IMR-90 (cell line): ENCODE measurements around the gene HEXD. TPM values are rescaled to one million over a fixed set of nuclear protein-coding genes. Genes with fewer than 3 reads are reported as not detected.

ENCODE experiments used
- ATAC-seq: fragments of 200-7000 bp; cut with Tn5 transposase; 2 replicates; pipeline ENCODE4 v1.9.1; 2020; ENCODE audit warnings: low read depth, mild to moderate bottlenecking, moderate library complexity
- BruUV-seq: library from RNA; stranded (reverse); fragments of 400-500 nt; replicated peaks from 2 replicates; lab custom pipeline; 2021; lab: Mats Ljungman, UMichigan
- CTCF ChIA-PET: fragments of 300-600 bp; formaldehyde crosslinking; extraction: SDS; loops from one replicate; lab custom pipeline; 2021; ENCODE audit warnings: antibody characterized with exemption; lab: Yijun Ruan, JAX
- POLR2A ChIA-PET: fragments of 300-600 bp; sonication (Branson Sonifier 250); formaldehyde crosslinking; loops from one replicate; lab custom pipeline; 2022; ENCODE audit warnings: antibody characterized with exemption; ENCODE audit not compliant: unreplicated experiment; lab: Charles Lee
- DNase-seq: peaks from one replicate; pipeline ENCODE4 v3.0.0; 2013
- H2AFZ ChIP-seq: replicated peaks from 2 replicates; pipeline ENCODE3; 2013; ENCODE audit warnings: low read length, mild to moderate bottlenecking; ENCODE audit not compliant: poor library complexity
- H2AK5ac ChIP-seq: 2 replicates; pipeline ENCODE4 v1.6.1; 2013; ENCODE audit warnings: low read depth, low read length, inconsistent platforms
- H2AK9ac ChIP-seq: replicated peaks from 2 replicates; pipeline ENCODE3; 2013; ENCODE audit warnings: mild to moderate bottlenecking, low read depth, low read length, moderate library complexity; ENCODE audit not compliant: poor library complexity
- H2BK120ac ChIP-seq: 2 replicates; pipeline ENCODE4 v1.6.1; 2013; ENCODE audit warnings: low read depth, low read length, inconsistent platforms
- H2BK15ac ChIP-seq: 3 replicates; pipeline ENCODE4 v1.6.1; 2013; ENCODE audit warnings: low read depth, low read length, inconsistent platforms
- H2BK20ac ChIP-seq: 2 replicates; pipeline ENCODE4 v1.6.1; 2013; ENCODE audit warnings: low read depth, mild to moderate bottlenecking, inconsistent platforms, low read length, moderate library complexity
- H2BK5ac ChIP-seq: 2 replicates; pipeline ENCODE4 v1.6.1; 2013; ENCODE audit warnings: mild to moderate bottlenecking, low read depth, low read length, inconsistent platforms; ENCODE audit not compliant: poor library complexity, severe bottlenecking
- H3K14ac ChIP-seq: replicated peaks from 2 replicates; pipeline ENCODE4 v1.6.1; 2013; ENCODE audit warnings: low read depth, low read length, inconsistent platforms
- H3K18ac ChIP-seq: 2 replicates; pipeline ENCODE4 v1.6.1; 2013; ENCODE audit warnings: low read depth, low read length, control low read depth
- H3K23ac ChIP-seq: 2 replicates; pipeline ENCODE4 v1.6.1; 2013; ENCODE audit warnings: low read depth, low read length, inconsistent platforms
- H3K27ac ChIP-seq: 2 replicates; pipeline ENCODE4 v1.5.1; 2013; ENCODE audit warnings: mild to moderate bottlenecking, control low read depth, low read length; ENCODE audit not compliant: insufficient read depth
- H3K27me3 ChIP-seq: 2 replicates; pipeline ENCODE4 v1.6.1; 2013; ENCODE audit warnings: low read length; ENCODE audit not compliant: control insufficient read depth, insufficient read depth
- H3K36me3 ChIP-seq: 2 replicates; pipeline ENCODE4 v1.6.1; 2013; ENCODE audit warnings: low read length, mixed read lengths; ENCODE audit not compliant: control insufficient read depth, insufficient read depth
- H3K4ac ChIP-seq: 2 replicates; pipeline ENCODE4 v1.6.1; 2013; ENCODE audit warnings: low read depth, low read length, inconsistent platforms
- H3K4me1 ChIP-seq: 2 replicates; pipeline ENCODE4 v1.6.1; 2013; ENCODE audit warnings: low read length, mixed read lengths; ENCODE audit not compliant: control insufficient read depth, insufficient read depth
- H3K4me2 ChIP-seq: 2 replicates; pipeline ENCODE4 v1.6.1; 2013; ENCODE audit warnings: low read depth, mild to moderate bottlenecking, control low read depth, low read length, moderate library complexity
- H3K4me3 ChIP-seq: 2 replicates; pipeline ENCODE4 v1.5.1; 2013; ENCODE audit warnings: low read depth, mild to moderate bottlenecking, control low read depth, low read length, moderate library complexity; ENCODE audit not compliant: insufficient read depth
- H3K56ac ChIP-seq: 2 replicates; pipeline ENCODE4 v1.6.1; 2013; ENCODE audit warnings: low read length, inconsistent platforms; ENCODE audit not compliant: insufficient read depth; ENCODE audit errors: extremely low read depth
- H3K79me1 ChIP-seq, 2 experiments: 2 replicates each; pipeline ENCODE4 v1.6.1; 2013; ENCODE audit warnings: low read length in 2 of 2, inconsistent platforms in 1 of 2, low read depth in 1 of 2
- H3K9ac ChIP-seq: 2 replicates; pipeline ENCODE4 v1.6.1; 2013; ENCODE audit warnings: low read depth, low read length, control low read depth
- H3K9me1 ChIP-seq: 2 replicates; pipeline ENCODE4 v1.6.1; 2013; ENCODE audit warnings: low read length, inconsistent platforms; ENCODE audit not compliant: insufficient read depth
- H3K9me3 ChIP-seq: 2 replicates; pipeline ENCODE4 v1.6.1; 2013; ENCODE audit warnings: low read length; ENCODE audit not compliant: control insufficient read depth, insufficient read depth
- H4K20me1 ChIP-seq: 2 replicates; pipeline ENCODE4 v1.6.1; 2013; ENCODE audit warnings: low read length, inconsistent platforms; ENCODE audit not compliant: insufficient read depth
- H4K5ac ChIP-seq: 2 replicates; pipeline ENCODE4 v1.6.1; 2013; ENCODE audit warnings: mild to moderate bottlenecking, low read depth, low read length, control low read depth
- H4K8ac ChIP-seq, 2 experiments: 2 replicates each; pipeline ENCODE4 v1.6.1; 2013; ENCODE audit warnings: low read depth in 2 of 2, low read length in 2 of 2, control low read depth in 1 of 2, inconsistent platforms in 1 of 2
- H4K91ac ChIP-seq: 2 replicates; pipeline ENCODE4 v1.6.1; 2013; ENCODE audit warnings: low read depth, low read length, inconsistent platforms; ENCODE audit not compliant: insufficient read depth
- BHLHE40 ChIP-seq: fragments of 150-350 bp; IDR thresholded peaks from 2 replicates; pipeline ENCODE4 v1.6.1; 2016; ENCODE audit warnings: mild to moderate bottlenecking, low read depth, low read length
- CEBPB ChIP-seq: IDR thresholded peaks from 2 replicates; pipeline ENCODE4 v1.6.1; 2012; ENCODE audit warnings: low read depth, low read length, improper control_type of control experiment
- CHD1 ChIP-seq: IDR thresholded peaks from 2 replicates; pipeline ENCODE4 v1.6.1; 2012; ENCODE audit warnings: low read depth, low read length, improper control_type of control experiment
- CTCF ChIP-seq: conservative IDR thresholded peaks from 2 replicates; pipeline ENCODE4 v1.5.1; 2012; ENCODE audit warnings: mild to moderate bottlenecking, low read depth, low read length, improper control_type of control experiment
- ELK1 ChIP-seq: fragments of 150-350 bp; IDR thresholded peaks from 2 replicates; pipeline ENCODE4 v1.6.1; 2016; ENCODE audit warnings: low read depth, mild to moderate bottlenecking, low read length, moderate library complexity, borderline replicate concordance
- FOS ChIP-seq: fragments of 150-350 bp; IDR thresholded peaks from 2 replicates; pipeline ENCODE4 v1.6.1; 2016; ENCODE audit warnings: low read depth, low read length
- MAFK ChIP-seq: IDR thresholded peaks from 2 replicates; pipeline ENCODE4 v1.6.1; 2012; ENCODE audit warnings: low read depth, low read length, improper control_type of control experiment
- MXI1 ChIP-seq: IDR thresholded peaks from 2 replicates; pipeline ENCODE4 v1.6.1; 2012; ENCODE audit warnings: low read depth, mild to moderate bottlenecking, low read length, moderate library complexity, borderline replicate concordance
- NFE2L2 ChIP-seq: fragments of 150-350 bp; IDR thresholded peaks from 2 replicates; pipeline ENCODE4 v1.6.1; 2016; ENCODE audit warnings: low read depth, mild to moderate bottlenecking, low read length
- POLR2A ChIP-seq: IDR thresholded peaks from 2 replicates; pipeline ENCODE4 v1.6.1; 2012; ENCODE audit warnings: mild to moderate bottlenecking, low read depth, low read length
- RAD21 ChIP-seq: IDR thresholded peaks from 2 replicates; pipeline ENCODE4 v1.6.1; 2012; ENCODE audit warnings: low read length, improper control_type of control experiment
- RCOR1 ChIP-seq: IDR thresholded peaks from 2 replicates; pipeline ENCODE4 v1.6.1; 2012; ENCODE audit warnings: mild to moderate bottlenecking, low read length, improper control_type of control experiment; ENCODE audit not compliant: insufficient replicate concordance
- RFX5 ChIP-seq: IDR thresholded peaks from 2 replicates; pipeline ENCODE4 v1.8.0; 2012; ENCODE audit warnings: low read depth, mild to moderate bottlenecking, low read length, moderate library complexity
- SMC3 ChIP-seq: fragments of 150-350 bp; IDR thresholded peaks from 2 replicates; pipeline ENCODE4 v1.6.1; 2016; ENCODE audit warnings: low read depth, mild to moderate bottlenecking, antibody characterized with exemption, low read length, moderate library complexity
- USF2 ChIP-seq: fragments of 150-350 bp; IDR thresholded peaks from 2 replicates; pipeline ENCODE4 v1.6.1; 2017; ENCODE audit warnings: mild to moderate bottlenecking, antibody characterized with exemption, low read length, low read depth
- WGBS, 2 experiments: methylation state at CpG; one replicate each; pipeline versions ENCODE4 v1.1.5 to v1.1.7; 2013; ENCODE audit warnings: missing lambda C conversion rate in 2 of 2; ENCODE audit not compliant: insufficient read length in 1 of 2; ENCODE audit errors: extremely low coverage in 2 of 2; 5-methylcytosine and 5-hydroxymethylcytosine counted together
- dilution Hi-C: fragments of 300-500 bp; cut with HindIII; formaldehyde crosslinking; loops from one replicate; pipeline ENCODE4 v1.14.3; 2018; ENCODE audit warnings: low sequenced_read_pairs; ENCODE audit not compliant: unreplicated experiment
- in situ Hi-C: fragments of 300-500 bp; cut with MboI; formaldehyde crosslinking; loops from 3 replicates; pipeline ENCODE4 v1.14.3; 2019; ENCODE audit warnings: low sequenced_read_pairs, inconsistent platforms, mixed read lengths
- intact Hi-C: fragments of 100-400 bp; cut with micrococcal nuclease; formaldehyde crosslinking; loops from 2 replicates; pipeline ENCODE4 v1.10.0; 2022
- polyA plus RNA-seq, 3 experiments: library from polyadenylated mRNA; depleted of rRNA; stranded (reverse); fragments of >200 nt; gene quantifications; 2 replicates each; pipeline ENCODE4 v1.2.3, GENCODE V29; 2012; ENCODE audit warnings: low replicate concordance in 1 of 3
- total RNA-seq: library from RNA; depleted of rRNA; stranded (reverse); fragments of >200 nt; gene quantifications from 2 replicates; pipeline ENCODE4 v1.2.3, GENCODE V29; 2012

HEXD gene
- total and polyA plus RNA-seq, 2 of the 4 experiments (the other 2 are of a cell fraction) = 3.8 to 9.5 TPM

- POLR2A ChIA-PET = no interaction called here
- H4K91ac ChIP-seq = no peak overlapping the region
- H4K5ac ChIP-seq = no peak overlapping the region
- no peak overlapping the region for H3K4ac ChIP-seq
- no peak overlapping the region for H3K23ac ChIP-seq
- no peaks in the 10 kb centered on the region for H3K4me1 ChIP-seq
- no peak overlapping the region for H4K8ac ChIP-seq
- DNase-seq = no peak
- H2AK9ac ChIP-seq = no peak overlapping the region
- ATAC-seq = no peak
- no peak overlapping the region for H3K9ac ChIP-seq
- no peaks in the 10 kb centered on the region for H3K27me3 ChIP-seq
- in situ Hi-C loops = loop anchor here (5.0 kb wide), 1 partner anchor 57 kb away; no protein-coding TSS in a partner anchor
- BruUV-seq = no TSS peak
- H3K9me3 ChIP-seq = no peaks in the 10 kb centered on the region
- no peaks in the 10 kb centered on the region for H3K9me1 ChIP-seq
- no peak overlapping the region for H2AFZ ChIP-seq
- H3K79me1 ChIP-seq = peaks cover 0 to 10% of the 10 kb centered on the region in 2 experiments; a peak in 2 of 4 replicates
- H3K4me3 ChIP-seq = no peak overlapping the region
- no peak overlapping the region for H2BK120ac ChIP-seq
- 100% methylated on average over 2 of the region's 21 CpGs; no CpG with 5 or more reads in 1 of the 2 experiments for WGBS, 2 experiments
- H2AK5ac ChIP-seq = no peak overlapping the region
- H3K14ac ChIP-seq = no peak overlapping the region
- no peak for TF ChIP-seq POLR2A
- TF ChIP-seq RAD21 = no peak
- no peak for TF ChIP-seq ELK1
- no peak for TF ChIP-seq MAFK
- no peak for TF ChIP-seq CEBPB
- TF ChIP-seq CHD1 = no peak
- TF ChIP-seq RFX5 = no peak
- TF ChIP-seq SMC3 = no peak
- TF ChIP-seq USF2 = no peak
- TF ChIP-seq BHLHE40 = no peak
- no peak for TF ChIP-seq CTCF
- TF ChIP-seq NFE2L2 = no peak
- TF ChIP-seq MXI1 = no peak
- no peak for TF ChIP-seq FOS
- no peak for TF ChIP-seq RCOR1
- no peak overlapping the region for H3K4me2 ChIP-seq
- H3K27ac ChIP-seq = no peak overlapping the region
- H3K56ac ChIP-seq = no peak overlapping the region
- dilution Hi-C loops = no loop called here
- intact Hi-C loops = no loop called here
- H2BK5ac ChIP-seq = no peak overlapping the region
- CTCF ChIA-PET = no interaction called here
- no peak overlapping the region for H3K18ac ChIP-seq
- peaks cover 2% of the 10 kb centered on the region for H4K20me1 ChIP-seq
- H2BK20ac ChIP-seq = no peak overlapping the region
- no peak overlapping the region for H2BK15ac ChIP-seq
- H3K36me3 ChIP-seq = peaks cover under 1% of the 10 kb centered on the region; the same call in 1 of the 2 replicates
These were observed 9.2 kb upstream of the HEXD start for GRCh38 chr17:82408938-82409318.
